OCI-LY3 (cell line): ENCODE measurements around the gene ITPR1.

Experiments
- EZH2phosphoT487 ChIP-seq: fragments of 200-600 bp; shearing (Covaris generic); IDR thresholded peaks from 2 replicates; pipeline ENCODE4 v1.6.1; 2018; ENCODE audit warnings: antibody characterized with exemption, mixed run types, low read depth
- TF ChIP-seq, protein P1 (sequence below): fragments of 200-600, 300-600 bp; sonication (generic); IDR thresholded peaks from 2 replicates; pipeline ENCODE4 v1.5.1; 2014; ENCODE audit warnings: antibody characterized with exemption, low read length, low read depth

DNA sequence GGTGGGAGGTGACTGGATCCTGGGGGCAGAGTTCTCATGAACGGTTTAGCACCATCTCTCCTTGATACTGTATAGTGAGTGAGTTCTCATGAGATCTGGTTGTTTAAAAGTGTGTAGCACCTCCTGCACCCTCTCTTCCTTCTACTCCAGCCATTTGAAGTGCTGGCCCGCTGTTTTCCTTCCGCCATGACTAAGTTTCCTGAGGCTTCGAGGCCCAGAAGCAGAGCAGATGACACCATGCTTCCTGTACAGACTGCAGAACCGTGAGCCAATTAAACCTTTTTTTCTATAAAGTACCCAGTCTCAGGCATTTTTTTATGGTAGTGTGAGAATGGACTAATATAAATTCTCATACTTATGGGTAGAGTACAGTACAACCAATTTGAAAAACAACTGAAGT is 362.5 kb downstream of the ITPR1 start:
- TF ChIP-seq, protein P1, sequence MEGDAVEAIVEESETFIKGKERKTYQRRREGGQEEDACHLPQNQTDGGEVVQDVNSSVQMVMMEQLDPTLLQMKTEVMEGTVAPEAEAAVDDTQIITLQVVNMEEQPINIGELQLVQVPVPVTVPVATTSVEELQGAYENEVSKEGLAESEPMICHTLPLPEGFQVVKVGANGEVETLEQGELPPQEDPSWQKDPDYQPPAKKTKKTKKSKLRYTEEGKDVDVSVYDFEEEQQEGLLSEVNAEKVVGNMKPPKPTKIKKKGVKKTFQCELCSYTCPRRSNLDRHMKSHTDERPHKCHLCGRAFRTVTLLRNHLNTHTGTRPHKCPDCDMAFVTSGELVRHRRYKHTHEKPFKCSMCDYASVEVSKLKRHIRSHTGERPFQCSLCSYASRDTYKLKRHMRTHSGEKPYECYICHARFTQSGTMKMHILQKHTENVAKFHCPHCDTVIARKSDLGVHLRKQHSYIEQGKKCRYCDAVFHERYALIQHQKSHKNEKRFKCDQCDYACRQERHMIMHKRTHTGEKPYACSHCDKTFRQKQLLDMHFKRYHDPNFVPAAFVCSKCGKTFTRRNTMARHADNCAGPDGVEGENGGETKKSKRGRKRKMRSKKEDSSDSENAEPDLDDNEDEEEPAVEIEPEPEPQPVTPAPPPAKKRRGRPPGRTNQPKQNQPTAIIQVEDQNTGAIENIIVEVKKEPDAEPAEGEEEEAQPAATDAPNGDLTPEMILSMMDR = no peak
- TF ChIP-seq EZH2phosphoT487 = no peak
